Head of caudate nucleus (tissue), 42 donors: ENCODE results near the gene OBSCN.

ENCODE experiments used
- DNase-seq, 42 donors: peaks; one replicate each; pipeline versions ENCODE4 v3.0.0 to v3.0.0-alpha.2; 2020 to 2021; ENCODE audit warnings: mixed read lengths in 7 of 42
- intact Hi-C: fragments of 100-400 bp; cut with DNase I; formaldehyde crosslinking; loops from one replicate; pipeline ENCODE4 v1.15.0; 2022

The OBSCN gene

GRCh38 chr1:228316589-228317387, 108.9 kb downstream of the OBSCN start:
- intact Hi-C loops = no loop called here
- peak in 12 of 42 donors; percentile 8 to 42 (median 18) for DNase-seq

GRCh38 chr1:228317411-228317828, 109.6 kb downstream of the OBSCN start:
- intact Hi-C loops = no loop called here
- peak in 6 of 42 donors; percentile 5 to 22 (median 10) for DNase-seq

GRCh38 chr1:228317891-228318810, 110.3 kb downstream of the OBSCN start:
- DNase-seq = peak in 9 of 42 donors; percentile 1 to 27 (median 12)
- intact Hi-C loops = no loop called here

- intact Hi-C loops = no loop called here
Observed at GRCh38 chr1:228318823-228319241, 111.0 kb downstream of the OBSCN start.

GRCh38 chr1:228319352-228320088, 111.7 kb downstream of the OBSCN start:
- intact Hi-C loops = no loop called here
- DNase-seq = no peak

More at GRCh38 chr1:228318823-228319241, 111.0 kb downstream of the OBSCN start:
- DNase-seq = peak in 4 of 42 donors; percentile 5 to 39 (median 15)

- no peak for DNase-seq
- intact Hi-C loops = no loop called here
Observed at GRCh38 chr1:228320394-228320793, 112.5 kb downstream of the OBSCN start.

- DNase-seq = peak in 6 of 42 donors; percentile 4 to 21 (median 6)
Observed at GRCh38 chr1:228321435-228321834, 113.6 kb downstream of the OBSCN start.

GRCh38 chr1:228321895-228322294, 114.1 kb downstream of the OBSCN start:
- intact Hi-C loops = no loop called here
- peak in 7 of 42 donors; percentile 0 to 24 (median 4) for DNase-seq

More at GRCh38 chr1:228321435-228321834, 113.6 kb downstream of the OBSCN start:
- intact Hi-C loops = no loop called here

GRCh38 chr1:228323401-228323800, 115.6 kb downstream of the OBSCN start:
- peak in 3 of 42 donors; percentile 3 to 14 (median 5) for DNase-seq
- intact Hi-C loops = no loop called here

- DNase-seq = no peak
- intact Hi-C loops = no loop called here
Observed at GRCh38 chr1:228325267-228325666, 117.4 kb downstream of the OBSCN start.

GRCh38 chr1:228329887-228330286, 122.0 kb downstream of the OBSCN start:
- no peak for DNase-seq
- intact Hi-C loops = no loop called here

- intact Hi-C loops = no loop called here
- peak in 15 of 42 donors; percentile 1 to 36 (median 9) for DNase-seq
Observed at GRCh38 chr1:228332797-228333738, 125.2 kb downstream of the OBSCN start.

- intact Hi-C loops = no loop called here
- peak in 9 of 42 donors; percentile 1 to 30 (median 5) for DNase-seq
Observed at GRCh38 chr1:228333739-228334115, 125.9 kb downstream of the OBSCN start.

GRCh38 chr1:228334226-228334935, 126.5 kb downstream of the OBSCN start:
- intact Hi-C loops = no loop called here
- DNase-seq = peak in 13 of 42 donors; percentile 2 to 22 (median 9)

- peak in 8 of 42 donors; percentile 1 to 15 (median 6) for DNase-seq
- intact Hi-C loops = no loop called here
Observed at GRCh38 chr1:228334954-228335353, 127.1 kb downstream of the OBSCN start.

- intact Hi-C loops = no loop called here
- peak in 10 of 42 donors; percentile 0 to 22 (median 4) for DNase-seq
Observed at GRCh38 chr1:228335406-228336307, 127.8 kb downstream of the OBSCN start.
